MM.1S (cell line): ENCODE data around the gene OSBPL5.

Source experiments
- DNase-seq: peaks from one replicate; pipeline ENCODE4 v3.0.0-alpha.2; 2015
- H2AFZ ChIP-seq: fragments of 300-600 bp; sonication (generic); 2 replicates; pipeline ENCODE4 v1.6.0; 2016; ENCODE audit warnings: antibody characterized with exemption, low read length
- H3F3A ChIP-seq: fragments of 300-600 bp; sonication (generic); 2 replicates; pipeline ENCODE4 v1.6.1; 2016; ENCODE audit warnings: mild to moderate bottlenecking, antibody characterized with exemption, low read length, moderate library complexity, mixed read lengths; ENCODE audit not compliant: insufficient read depth
- H3K27ac ChIP-seq: fragments of 300-600 bp; sonication (generic); 2 replicates; pipeline ENCODE4 v1.5.1; 2016; ENCODE audit warnings: mild to moderate bottlenecking, low read length
- H3K27me3 ChIP-seq: fragments of 300-600 bp; sonication (generic); replicated peaks from 2 replicates; pipeline ENCODE4 v1.6.0; 2016; ENCODE audit warnings: low read length; ENCODE audit not compliant: insufficient read depth
- H3K36me3 ChIP-seq: fragments of 300-600 bp; sonication (generic); replicated peaks from 2 replicates; pipeline ENCODE4 v1.6.1; 2016; ENCODE audit warnings: mild to moderate bottlenecking, low read length, mixed read lengths; ENCODE audit not compliant: insufficient read depth
- H3K4me1 ChIP-seq: fragments of 300-600 bp; sonication (generic); 2 replicates; pipeline ENCODE4 v1.6.1; 2016; ENCODE audit warnings: low read length, mixed read lengths
- H3K4me2 ChIP-seq: fragments of 300-600 bp; sonication (generic); 2 replicates; pipeline ENCODE4 v1.6.0; 2016; ENCODE audit warnings: low read depth, low read length
- H3K4me3 ChIP-seq: fragments of 300-600 bp; sonication (generic); 2 replicates; pipeline ENCODE4 v1.5.1; 2016; ENCODE audit warnings: low read length, mixed read lengths
- H3K79me2 ChIP-seq: fragments of 300-600 bp; sonication (generic); 2 replicates; pipeline ENCODE4 v1.6.1; 2016; ENCODE audit warnings: mixed run types, low read length, mixed read lengths
- H3K9ac ChIP-seq: fragments of 300-600 bp; sonication (generic); 2 replicates; pipeline ENCODE4 v1.6.1; 2016; ENCODE audit warnings: low read length, mixed read lengths
- H3K9me2 ChIP-seq: fragments of 300-600 bp; sonication (generic); replicated peaks from 2 replicates; pipeline ENCODE4 v1.6.1; 2016; ENCODE audit warnings: mild to moderate bottlenecking, low read length, mixed read lengths; ENCODE audit not compliant: insufficient read depth
- H3K9me3 ChIP-seq: fragments of 300-600 bp; sonication (generic); replicated peaks from 2 replicates; pipeline ENCODE4 v1.6.1; 2016; ENCODE audit warnings: mild to moderate bottlenecking, low read length, mixed read lengths; ENCODE audit not compliant: insufficient read depth
- H4K20me1 ChIP-seq: fragments of 300-600 bp; sonication (generic); 2 replicates; pipeline ENCODE4 v1.6.1; 2016; ENCODE audit warnings: mild to moderate bottlenecking, low read length, moderate library complexity, mixed read lengths; ENCODE audit not compliant: insufficient read depth
- CTCF ChIP-seq: fragments of 300-600 bp; sonication (generic); IDR thresholded peaks from 2 replicates; pipeline ENCODE4 v1.5.1; 2016; ENCODE audit warnings: antibody characterized with exemption, low read length, mixed read lengths
- EZH2 ChIP-seq: fragments of 300-600 bp; sonication (generic); optimal IDR thresholded peaks from 2 replicates; pipeline ENCODE3; 2017; ENCODE audit warnings: low read depth, mild to moderate bottlenecking, antibody characterized with exemption, low read length, mixed read lengths
- EZH2phosphoT487 ChIP-seq: fragments of 300-600 bp; sonication (generic); IDR thresholded peaks from 2 replicates; pipeline ENCODE4 v1.6.1; 2018; ENCODE audit warnings: antibody characterized with exemption, low read length

OSBPL5 gene

GRCh38 chr11:3155691-3156258 lies 9.3 kb downstream of the OSBPL5 start:
- no peak overlapping the region for H2AFZ ChIP-seq
- H3K4me2 ChIP-seq: no peak overlapping the region
- H3K4me1 ChIP-seq: no peaks in the 10 kb centered on the region
- no peak for DNase-seq
- H4K20me1 ChIP-seq: no peaks in the 10 kb centered on the region
- no peak for TF ChIP-seq EZH2
- TF ChIP-seq EZH2phosphoT487: no peak
- H3F3A ChIP-seq: no peaks in the 10 kb centered on the region
- no peak overlapping the region for H3K4me3 ChIP-seq
- H3K9me3 ChIP-seq: no peaks in the 10 kb centered on the region
- no peaks in the 10 kb centered on the region for H3K36me3 ChIP-seq
- no peak overlapping the region for H3K27ac ChIP-seq
- H3K9me2 ChIP-seq: no peaks in the 10 kb centered on the region
- no peaks in the 10 kb centered on the region for H3K27me3 ChIP-seq
- no peak overlapping the region for H3K9ac ChIP-seq
- H3K79me2 ChIP-seq: peaks cover 3% of the 10 kb centered on the region; the same call in 1 of the 2 replicates

GRCh38 chr11:3155216-3155615 lies 9.9 kb downstream of the OSBPL5 start:
- DNase-seq: no peak
- Histone ChIP-seq H3K4me3 (no peak overlapping the region), H3K27me3 (no peaks in the 10 kb centered on the region), H4K20me1 (no peaks in the 10 kb centered on the region), H3K4me1 (no peaks in the 10 kb centered on the region), H3K4me2 (no peak overlapping the region), H3K27ac (no peak overlapping the region), H3K9me2 (no peaks in the 10 kb centered on the region), H3K79me2 (peaks cover 3% of the 10 kb centered on the region; the same call in 1 of the 2 replicates), H3F3A (no peaks in the 10 kb centered on the region), H3K36me3 (no peaks in the 10 kb centered on the region), H2AFZ (no peak overlapping the region), H3K9ac (no peak overlapping the region), H3K9me3 (no peaks in the 10 kb centered on the region)
- no peak for TF ChIP-seq CTCF
- no peak for TF ChIP-seq EZH2
- no peak for TF ChIP-seq EZH2phosphoT487

- H3K9me3 ChIP-seq: no peaks in the 10 kb centered on the region
- H3K36me3 ChIP-seq: no peaks in the 10 kb centered on the region
- peaks cover 3% of the 10 kb centered on the region; the same call in 1 of the 2 replicates for H3K79me2 ChIP-seq
- DNase-seq: no peak
- H3K4me1 ChIP-seq: no peaks in the 10 kb centered on the region
- H3K27me3 ChIP-seq: no peaks in the 10 kb centered on the region
- no peak overlapping the region for H3K9ac ChIP-seq
- no peak overlapping the region for H2AFZ ChIP-seq
- H3K4me3 ChIP-seq: no peak overlapping the region
- no peak overlapping the region for H3K4me2 ChIP-seq
- H3K9me2 ChIP-seq: no peaks in the 10 kb centered on the region
- TF ChIP-seq EZH2phosphoT487 (no peak), EZH2 (no peak), CTCF (no peak)
- no peaks in the 10 kb centered on the region for H3F3A ChIP-seq
- no peaks in the 10 kb centered on the region for H4K20me1 ChIP-seq
- no peak overlapping the region for H3K27ac ChIP-seq
Measured at GRCh38 chr11:3154001-3154599, 11.0 kb downstream of the OSBPL5 start.

- H3K4me1 ChIP-seq: no peaks in the 10 kb centered on the region
- no peaks in the 10 kb centered on the region for H3F3A ChIP-seq
- no peak overlapping the region for H3K4me3 ChIP-seq
- H3K27me3 ChIP-seq: no peaks in the 10 kb centered on the region
- no peak overlapping the region for H3K9ac ChIP-seq
- no peaks in the 10 kb centered on the region for H4K20me1 ChIP-seq
- H2AFZ ChIP-seq: no peak overlapping the region
- H3K9me2 ChIP-seq: no peaks in the 10 kb centered on the region
- no peak for DNase-seq
- no peaks in the 10 kb centered on the region for H3K36me3 ChIP-seq
- H3K79me2 ChIP-seq: peaks cover 3% of the 10 kb centered on the region; the same call in 1 of the 2 replicates
- no peak for TF ChIP-seq EZH2phosphoT487
- no peak for TF ChIP-seq EZH2
- TF ChIP-seq CTCF: no peak
- no peaks in the 10 kb centered on the region for H3K9me3 ChIP-seq
- no peak overlapping the region for H3K27ac ChIP-seq
- H3K4me2 ChIP-seq: no peak overlapping the region
Measured at GRCh38 chr11:3153291-3153861, 11.7 kb downstream of the OSBPL5 start.
